NCI-H1930 (cell line): ENCODE results near the gene NDUFC2.
"Not testable (repeated sequence)": the region's sequence is repeated elsewhere in the genome, so short reads cannot be mapped to it uniquely, and the experiment has no call there.

Source experiments
- DNase-seq, 2 experiments: peaks; one replicate each; lab custom pipeline; 2025; lab: John Stamatoyannopoulos, UW

NDUFC2 gene

GRCh38 chr11:78080084-78080817, 589 bp upstream of the NDUFC2 start:
- DNase-seq = no peak

DNA sequence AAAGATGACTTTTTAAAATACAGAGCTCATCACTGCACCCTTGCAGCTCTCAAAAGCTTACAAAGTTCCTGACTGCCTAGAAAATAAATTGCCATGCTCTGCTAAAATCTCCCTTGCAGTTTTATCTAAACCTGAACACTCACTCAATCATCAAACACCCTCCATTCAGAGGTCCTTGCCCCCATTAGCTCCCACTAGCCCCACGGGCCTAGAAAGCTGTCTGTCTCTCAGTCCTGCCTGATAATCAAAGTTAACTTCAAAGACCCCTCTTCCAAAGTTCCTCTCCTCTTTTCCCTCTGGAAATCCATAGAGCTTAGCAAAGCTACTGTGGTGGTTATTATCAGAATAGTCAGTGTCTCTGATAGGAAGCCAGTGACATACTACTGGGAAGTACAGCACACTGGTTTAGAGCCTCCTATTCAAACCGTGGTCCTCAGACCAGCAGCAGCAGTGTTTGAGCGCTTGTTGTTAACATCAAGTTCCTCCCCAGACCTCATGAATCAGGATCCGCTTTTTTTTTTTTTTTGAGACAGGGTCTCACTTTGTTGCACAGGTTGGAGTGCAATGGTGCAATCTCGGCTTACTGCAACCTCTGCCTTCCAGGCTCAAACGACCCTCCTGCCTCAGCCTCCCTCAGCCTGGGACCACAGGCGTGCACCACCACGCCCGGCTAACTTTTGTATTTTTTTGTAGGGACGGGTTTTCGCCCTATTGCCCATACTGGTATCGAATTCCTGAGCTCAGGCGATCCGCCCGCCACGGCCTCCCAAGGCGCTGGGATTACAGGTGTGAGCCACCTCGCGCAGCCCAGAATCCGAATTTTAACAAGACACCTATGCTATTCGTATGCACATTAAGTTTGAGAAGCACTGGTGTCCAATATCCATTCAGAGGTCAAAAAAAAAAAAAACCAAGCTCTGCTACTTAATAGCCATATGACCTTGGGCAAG, 1.2 kb downstream of the NDUFC2 start:
- no peak for DNase-seq

GRCh38 chr11:78077592-78077991, 2.1 kb downstream of the NDUFC2 start:
- DNase-seq = not testable (repeated sequence)

DNA sequence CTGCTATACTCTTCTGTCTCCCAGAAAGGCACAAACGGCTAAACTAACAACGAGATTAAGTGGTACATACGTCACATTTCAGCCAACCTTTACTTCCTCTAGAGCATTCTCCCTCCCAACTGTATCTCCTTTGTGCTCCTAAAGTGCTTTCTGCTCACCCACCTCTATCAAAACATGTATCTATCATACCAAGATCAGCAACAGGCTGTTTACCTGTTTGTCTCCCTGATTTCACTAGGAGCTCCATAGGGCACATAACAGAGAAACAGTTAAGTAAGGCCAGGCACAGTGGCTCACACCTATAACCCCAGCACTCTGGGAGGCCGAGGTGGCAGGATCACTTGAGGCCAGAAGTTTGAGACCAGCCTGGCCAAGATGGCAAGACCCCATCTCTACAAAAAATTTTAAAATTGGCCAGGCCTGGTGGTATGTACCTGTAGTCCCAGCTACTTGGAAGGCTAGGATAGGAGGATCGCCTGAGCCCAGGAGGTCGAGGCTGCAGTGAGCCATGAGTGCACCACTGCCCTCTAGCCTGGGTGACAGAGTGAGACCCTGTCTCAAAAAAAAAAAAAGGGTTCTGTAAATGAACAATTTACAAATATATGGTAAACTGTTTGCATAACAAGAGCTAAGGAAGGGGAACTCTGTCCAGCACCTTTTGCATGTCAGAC, 2.8 kb downstream of the NDUFC2 start:
- DNase-seq = no peak

DNA sequence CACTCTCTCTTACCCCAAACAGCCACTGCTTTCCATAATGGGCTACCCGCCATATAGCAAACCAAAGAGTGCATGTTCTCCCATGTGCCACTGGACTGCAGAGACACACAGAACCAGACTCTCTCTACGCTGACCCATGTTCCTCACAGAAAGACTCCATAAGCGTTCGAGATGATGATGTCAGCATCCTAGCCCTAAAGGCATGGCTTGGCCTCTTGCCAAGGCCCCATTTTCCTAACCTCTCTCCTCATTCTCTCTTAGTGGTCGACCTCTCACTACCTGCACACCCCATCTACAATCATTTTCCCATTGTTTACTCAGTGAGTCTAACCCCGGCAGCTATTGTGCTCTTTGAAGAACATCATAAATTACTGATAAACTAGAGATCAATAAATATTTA, 4.9 kb downstream of the NDUFC2 start:
- no peak for DNase-seq

- no peak for DNase-seq
These were observed 7.2 kb downstream of the NDUFC2 start for GRCh38 chr11:78072455-78072854.

DNA sequence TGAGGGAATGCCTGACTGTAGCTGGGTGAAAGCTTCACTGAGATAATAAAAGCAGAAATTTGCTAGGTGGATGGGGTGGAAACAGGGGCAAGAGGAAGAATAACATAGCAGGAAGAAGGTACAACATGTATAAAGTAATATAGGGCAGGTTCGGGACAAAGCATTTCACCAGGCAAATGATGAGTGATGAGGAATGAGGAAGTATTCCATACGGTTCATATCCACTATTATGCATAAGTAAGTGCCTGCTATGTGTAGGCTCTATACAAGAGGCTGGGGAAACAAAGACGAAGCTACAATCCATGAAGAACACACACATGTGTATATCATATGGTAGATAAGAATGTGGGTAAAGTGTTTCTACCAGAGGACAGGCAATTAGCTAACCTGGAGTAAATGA, 7.9 kb downstream of the NDUFC2 start:
- DNase-seq = no peak

DNA sequence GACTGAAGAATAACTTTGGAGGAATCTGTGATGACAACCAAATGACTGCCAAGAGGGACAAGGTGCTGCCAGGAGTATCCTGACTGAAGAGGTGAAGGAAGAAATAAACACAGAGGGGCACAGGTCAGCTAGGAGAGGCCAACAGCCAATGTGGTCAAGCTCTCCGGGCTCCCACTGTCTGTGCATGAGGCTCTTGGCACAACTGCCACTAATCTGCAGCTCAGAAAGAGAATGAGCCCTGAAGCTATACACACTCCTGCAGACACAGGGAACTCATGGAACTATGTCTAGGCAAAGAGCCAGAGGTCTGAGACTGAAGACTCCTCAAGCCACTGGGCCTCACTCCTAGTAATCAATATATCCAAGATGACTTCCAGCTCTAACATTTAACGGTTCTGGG, 9.0 kb downstream of the NDUFC2 start:
- DNase-seq = no peak

DNA sequence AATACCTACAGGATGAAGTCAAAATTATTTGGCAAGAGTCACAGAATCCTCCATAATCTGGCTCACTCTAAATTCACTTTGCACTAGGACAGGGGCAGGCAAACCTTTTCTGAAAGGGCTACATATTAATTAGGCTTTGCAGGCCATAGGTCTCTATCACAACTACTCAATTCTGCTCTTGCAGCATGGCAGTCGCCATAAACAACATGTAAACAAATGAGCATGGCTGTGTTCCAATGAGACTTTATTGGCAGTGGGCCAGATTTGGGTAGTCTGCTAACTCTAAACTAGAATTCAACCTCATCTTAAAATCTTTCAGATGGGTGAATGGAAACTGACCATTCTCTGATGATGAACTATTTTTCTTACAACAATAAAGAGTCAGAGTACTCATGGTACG, 10.2 kb downstream of the NDUFC2 start:
- DNase-seq = no peak

DNA sequence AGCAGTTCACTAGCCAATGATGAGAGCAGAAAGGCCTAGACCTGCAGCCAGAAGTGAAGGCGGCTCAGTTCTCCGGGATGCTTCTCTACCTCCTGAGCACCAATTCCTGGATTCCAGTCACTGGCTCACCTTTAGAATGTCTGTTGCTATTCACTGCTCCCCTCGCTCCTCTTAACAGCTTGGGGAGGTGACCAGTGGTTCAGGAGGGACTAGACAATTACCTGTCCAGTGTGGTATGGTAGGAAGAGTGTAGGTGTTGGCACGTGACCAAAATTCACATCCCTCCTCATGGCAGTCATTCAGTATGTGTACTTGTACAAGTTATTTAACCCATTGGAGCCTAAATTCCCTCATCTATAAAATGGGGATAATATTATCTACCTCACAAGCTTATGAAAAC, 12.0 kb downstream of the NDUFC2 start:
- no peak for DNase-seq

DNA sequence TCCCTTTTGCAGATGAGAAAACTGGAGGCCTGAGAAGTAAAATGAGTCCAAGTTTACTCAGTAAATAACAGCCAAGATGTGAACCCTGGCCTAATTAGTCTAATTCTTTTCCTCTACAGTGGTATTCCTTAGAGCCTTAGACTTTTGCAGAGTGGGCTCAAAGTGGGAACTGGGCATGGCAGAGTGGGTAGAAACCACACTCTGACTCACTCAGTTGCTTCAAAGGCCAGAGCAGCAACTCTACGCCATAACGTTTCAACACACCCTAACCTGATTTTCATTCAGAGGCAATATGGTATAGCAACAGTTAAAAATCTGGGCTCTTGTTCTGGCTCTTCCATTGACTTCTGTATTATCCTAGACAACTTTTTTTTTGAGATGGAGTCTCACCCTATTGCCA, 13.2 kb downstream of the NDUFC2 start:
- no peak for DNase-seq

- DNase-seq = no peak
These were observed 14.5 kb downstream of the NDUFC2 start for GRCh38 chr11:78065203-78065602.

GRCh38 chr11:78063440-78064181, 16.1 kb downstream of the NDUFC2 start, which contains the start of gene THRSP:
THRSP (plus strand) TSS chr11:78063861; CDS start chr11:78063882, 21 bp downstream.
- no peak for DNase-seq

DNA sequence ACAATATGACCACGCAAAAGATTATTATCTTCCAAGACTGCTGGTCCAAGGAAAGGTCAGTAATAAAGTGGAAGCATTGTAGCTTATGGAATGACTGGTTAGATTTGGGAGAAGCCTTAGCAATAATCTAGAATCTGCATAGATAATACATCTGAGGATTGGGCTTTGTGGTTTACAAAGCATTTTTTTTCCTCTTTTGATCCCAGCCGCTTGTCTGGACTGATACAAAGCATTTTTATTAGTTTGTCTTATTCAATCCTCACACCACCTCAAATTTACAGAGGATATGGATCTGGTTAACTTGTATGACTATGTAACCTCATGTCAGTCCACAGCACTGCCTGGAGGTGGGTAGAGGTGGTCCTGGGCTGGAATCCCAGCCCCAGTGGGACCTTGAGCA, 17.0 kb downstream of the NDUFC2 start:
- DNase-seq = no peak

GRCh38 chr11:78061921-78062311, 17.7 kb downstream of the NDUFC2 start:
- no peak for DNase-seq

DNA sequence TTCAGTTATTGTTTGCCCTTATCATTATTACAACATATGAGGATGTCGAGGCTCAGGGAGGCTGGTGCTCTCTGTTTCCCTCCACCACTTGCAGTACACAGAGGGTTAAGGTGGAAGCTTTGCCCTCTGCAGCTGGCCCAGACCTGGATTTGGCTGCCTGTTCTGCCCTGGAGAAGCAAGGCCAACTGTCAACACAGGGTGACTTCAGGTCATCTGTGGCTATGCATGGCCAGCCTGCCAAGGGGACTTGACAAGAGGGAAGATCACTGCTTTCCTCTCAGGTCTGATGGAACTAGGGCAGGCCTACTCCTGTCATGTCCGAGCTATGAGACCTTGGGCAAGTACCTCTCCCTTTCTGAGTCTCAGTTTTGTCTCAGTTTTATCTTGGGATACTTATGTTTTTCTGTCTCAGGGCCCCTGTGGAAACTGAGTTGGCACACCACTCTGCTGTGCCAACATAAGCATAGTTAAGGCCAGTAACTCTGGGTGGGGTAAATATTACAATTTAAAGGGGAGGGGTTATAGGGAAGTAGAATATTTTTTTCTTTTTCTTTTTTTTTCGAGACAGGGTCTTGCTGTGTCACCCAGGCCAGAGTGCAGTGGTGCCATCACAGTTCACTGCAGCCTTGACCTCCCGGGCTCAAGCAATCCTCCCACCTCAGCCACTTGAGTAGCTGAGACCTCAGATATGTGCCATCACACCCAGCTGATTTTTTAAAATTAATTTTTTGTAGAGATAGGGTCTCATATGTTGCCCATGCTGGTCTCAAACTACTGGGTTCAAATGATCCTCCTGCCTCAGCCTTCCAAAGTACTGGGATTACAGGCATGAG, 18.4 kb downstream of the NDUFC2 start:
- no peak for DNase-seq

DNA sequence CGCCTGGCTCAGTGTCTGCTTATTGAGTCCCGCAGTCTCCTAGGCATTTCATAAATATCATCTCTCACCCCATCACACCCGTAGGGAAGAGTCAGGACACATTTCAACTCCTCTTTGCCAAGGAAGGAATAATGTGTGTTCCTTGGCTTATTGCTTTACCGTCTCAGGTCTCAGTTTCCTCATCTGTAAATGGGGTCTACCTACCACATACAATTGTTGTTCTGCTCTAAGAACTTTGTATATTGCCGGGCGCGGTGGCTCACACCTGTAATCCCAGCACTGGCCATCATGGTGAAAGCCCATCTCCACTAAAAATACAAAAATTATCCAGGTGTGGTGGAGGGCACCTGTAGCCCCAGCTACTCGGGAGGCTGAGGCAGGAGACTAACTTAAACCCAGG, 19.1 kb downstream of the NDUFC2 start:
- no peak for DNase-seq

DNA sequence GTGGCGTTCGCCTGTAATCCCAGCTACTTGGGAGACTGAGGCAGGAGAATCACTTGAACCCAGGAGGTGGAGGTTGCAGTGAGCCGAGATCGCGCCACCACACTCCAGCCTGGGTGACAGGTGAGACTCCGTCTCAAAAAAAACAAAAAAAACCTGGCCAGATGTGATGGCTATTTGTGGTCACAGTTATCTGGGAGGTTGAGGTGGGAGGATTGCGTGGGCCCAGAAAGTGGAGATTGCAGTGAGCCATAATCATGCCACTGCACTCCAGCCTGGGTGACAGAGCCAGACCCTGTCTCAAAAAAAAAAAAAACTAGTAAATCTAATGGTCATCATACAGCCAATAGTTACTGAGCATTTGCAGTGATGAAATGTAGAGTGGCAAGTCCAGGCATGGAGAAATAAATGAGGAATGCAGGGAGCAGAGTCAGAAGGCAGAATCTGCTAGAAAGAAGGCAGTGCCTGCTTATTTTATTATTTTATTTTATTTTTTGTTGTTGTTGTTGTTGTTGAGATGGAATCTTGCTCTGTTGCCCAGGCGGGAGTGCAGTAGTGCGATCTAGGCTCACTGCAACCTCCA, 19.8 kb downstream of the NDUFC2 start:
- DNase-seq = not testable (repeated sequence)

- DNase-seq = no peak
These were observed 22.1 kb downstream of the NDUFC2 start for GRCh38 chr11:78057462-78058055.

DNA sequence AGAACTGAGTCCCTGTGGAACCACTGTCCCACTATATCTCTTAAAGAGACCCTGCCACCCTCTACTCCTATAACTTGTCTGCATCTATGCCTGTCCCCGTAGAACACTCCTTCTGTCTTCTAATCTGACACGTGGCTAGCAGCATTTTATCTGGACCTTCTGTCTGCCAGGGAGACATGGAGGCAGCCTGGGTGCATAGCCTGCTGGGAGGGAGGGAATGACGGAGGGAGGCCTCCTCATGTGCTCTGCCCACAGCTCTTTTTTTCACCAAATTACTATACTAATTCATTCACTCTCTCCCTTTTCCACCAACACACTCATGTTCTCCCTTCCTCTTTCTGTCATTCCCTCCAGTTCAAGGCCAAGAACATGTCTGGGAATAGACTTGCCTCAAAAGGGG, 23.6 kb downstream of the NDUFC2 start:
- DNase-seq = no peak
